WTC11 (cell line): Measurements from ENCODE around the gene MEX3B. TPM values are rescaled to one million over a fixed set of nuclear protein-coding genes. Genes with fewer than 3 reads are reported as not detected.

ENCODE experiments used
- ATAC-seq: fragments of 200-7000 bp; cut with Tn5 transposase; 2 replicates; pipeline ENCODE4 v1.10.0; 2021; ENCODE audit warnings: mild to moderate bottlenecking, moderate library complexity
- CTCF ChIA-PET: fragments of 300-600 bp; sonication (Branson Sonifier 250); formaldehyde crosslinking; loops from one replicate; lab custom pipeline; 2021; ENCODE audit warnings: antibody characterized with exemption; lab: Charles Lee
- POLR2A ChIA-PET: fragments of 350-600 bp; sonication (Branson Sonifier 250); formaldehyde crosslinking; loops from one replicate; lab custom pipeline; 2021; ENCODE audit warnings: antibody characterized with exemption; lab: Charles Lee
- DNase-seq: peaks from one replicate; pipeline ENCODE4 v3.0.0; 2021; ENCODE audit warnings: low spot score
- H3K27ac Mint-ChIP-seq: 2 replicates; pipeline ENCODE4 v1.8.0; 2021; ENCODE audit warnings: mixed read lengths
- H3K27me3 Mint-ChIP-seq: 2 replicates; pipeline ENCODE4 v1.8.0; 2021; ENCODE audit warnings: low read depth, mild to moderate bottlenecking, moderate library complexity, mixed read lengths
- H3K36me3 Mint-ChIP-seq: 2 replicates; pipeline ENCODE4 v1.8.0; 2021; ENCODE audit warnings: mixed read lengths
- H3K4me1 Mint-ChIP-seq: 2 replicates; pipeline ENCODE4 v1.8.0; 2022; ENCODE audit warnings: mixed read lengths
- H3K4me3 Mint-ChIP-seq: 2 replicates; pipeline ENCODE4 v1.8.0; 2021; ENCODE audit warnings: mild to moderate bottlenecking, moderate library complexity, mixed read lengths
- H3K9me3 Mint-ChIP-seq: 2 replicates; pipeline ENCODE4 v1.8.0; 2021; ENCODE audit warnings: mixed read lengths
- CBFB ChIP-seq: sonication (generic); formaldehyde crosslinking; IDR thresholded peaks from 2 replicates; pipeline ENCODE4 v1.8.1; 2022; ENCODE audit warnings: mild to moderate bottlenecking, low read depth, missing genetic modification reagents
- EMX1 ChIP-seq: fragments of 250-450 bp; sonication (Bioruptor Pico); IDR thresholded peaks from 2 replicates; pipeline ENCODE4 v1.8.0; 2021; ENCODE audit warnings: mild to moderate bottlenecking
- ETV6 ChIP-seq: sonication (generic); formaldehyde crosslinking; IDR thresholded peaks from 2 replicates; pipeline ENCODE4 v1.8.1; 2022; ENCODE audit warnings: mild to moderate bottlenecking, missing genetic modification reagents
- FOXJ3 ChIP-seq: sonication (generic); formaldehyde crosslinking; IDR thresholded peaks from 2 replicates; pipeline ENCODE4 v1.9.0; 2021; ENCODE audit warnings: missing genetic modification reagents, mild to moderate bottlenecking, borderline replicate concordance
- FOXP1 ChIP-seq: sonication (generic); formaldehyde crosslinking; IDR thresholded peaks from 2 replicates; pipeline ENCODE4 v1.8.0; 2022; ENCODE audit warnings: missing genetic modification reagents, mild to moderate bottlenecking, moderate library complexity, borderline replicate concordance
- IRF2 ChIP-seq: sonication (generic); formaldehyde crosslinking; IDR thresholded peaks from 2 replicates; pipeline ENCODE4 v1.8.0; 2022; ENCODE audit warnings: low read depth, missing genetic modification reagents, borderline replicate concordance
- JUN ChIP-seq: sonication (generic); formaldehyde crosslinking; IDR thresholded peaks from 2 replicates; pipeline ENCODE4 v1.8.0; 2023; ENCODE audit warnings: mild to moderate bottlenecking, missing genetic modification reagents
- MXD4 ChIP-seq: fragments of 250-450 bp; sonication (Bioruptor Pico); IDR thresholded peaks from 2 replicates; pipeline ENCODE4 v1.8.0; 2021; ENCODE audit warnings: mild to moderate bottlenecking, moderate library complexity, borderline replicate concordance
- NR1H2 ChIP-seq: sonication (generic); formaldehyde crosslinking; IDR thresholded peaks from 2 replicates; pipeline ENCODE4 v1.9.0; 2021; ENCODE audit warnings: mild to moderate bottlenecking, moderate library complexity, missing genetic modification reagents
- NR3C1 ChIP-seq: sonication (generic); formaldehyde crosslinking; conservative IDR thresholded peaks from 2 replicates; pipeline ENCODE4 v1.8.1; 2023; ENCODE audit warnings: low read depth, mild to moderate bottlenecking, missing genetic modification reagents
- RELA ChIP-seq: sonication (generic); formaldehyde crosslinking; IDR thresholded peaks from 2 replicates; pipeline ENCODE4 v1.8.1; 2022; ENCODE audit warnings: missing genetic modification reagents, mild to moderate bottlenecking, borderline replicate concordance
- SMAD3 ChIP-seq: sonication (generic); formaldehyde crosslinking; IDR thresholded peaks from 2 replicates; pipeline ENCODE4 v1.8.0; 2022; ENCODE audit warnings: missing genetic modification reagents, mild to moderate bottlenecking, borderline replicate concordance
- SOX15 ChIP-seq: fragments of 250-450 bp; sonication (Bioruptor Pico); IDR thresholded peaks from 2 replicates; pipeline ENCODE4 v1.9.0; 2021; ENCODE audit warnings: mild to moderate bottlenecking
- ZNF121 ChIP-seq: sonication (generic); formaldehyde crosslinking; IDR thresholded peaks from 2 replicates; pipeline ENCODE4 v1.8.0; 2023; ENCODE audit warnings: missing genetic modification reagents
- ZNF219 ChIP-seq: sonication (generic); formaldehyde crosslinking; IDR thresholded peaks from 2 replicates; pipeline ENCODE4 v1.8.0; 2023; ENCODE audit warnings: missing genetic modification reagents, mild to moderate bottlenecking, borderline replicate concordance
- ZNF317 ChIP-seq: sonication (generic); formaldehyde crosslinking; IDR thresholded peaks from 2 replicates; pipeline ENCODE4 v1.8.1; 2023; ENCODE audit warnings: low read depth, mild to moderate bottlenecking, moderate library complexity, missing genetic modification reagents, borderline replicate concordance
- ZNF423 ChIP-seq: fragments of 250-450 bp; sonication (Bioruptor Pico); IDR thresholded peaks from 2 replicates; pipeline ENCODE4 v2.1.2; 2022; ENCODE audit warnings: mild to moderate bottlenecking, moderate library complexity
- total RNA-seq: library from RNA; stranded (reverse); gene quantifications from 3 replicates; pipeline ENCODE4 v1.2.3, GENCODE V29; 2021
- TF ChIP-seq, protein P1 (sequence below): sonication (generic); formaldehyde crosslinking; IDR thresholded peaks from 2 replicates; pipeline ENCODE4 v1.8.0; 2022; ENCODE audit warnings: mild to moderate bottlenecking, missing genetic modification reagents
- TF ChIP-seq, protein P2 (sequence below): sonication (generic); formaldehyde crosslinking; IDR thresholded peaks from 2 replicates; pipeline ENCODE4 v1.8.1; 2022; ENCODE audit warnings: missing genetic modification reagents, borderline replicate concordance
- TF ChIP-seq, protein P3 (sequence below): sonication (generic); formaldehyde crosslinking; IDR thresholded peaks from 2 replicates; pipeline ENCODE4 v1.8.0; 2022; ENCODE audit warnings: mild to moderate bottlenecking, missing genetic modification reagents
- TF ChIP-seq, protein P4 (sequence below): sonication (generic); formaldehyde crosslinking; IDR thresholded peaks from 2 replicates; pipeline ENCODE4 v1.8.1; 2023; ENCODE audit warnings: mild to moderate bottlenecking, missing genetic modification reagents, moderate library complexity
- TF ChIP-seq, protein P5 (sequence below): sonication (generic); formaldehyde crosslinking; IDR thresholded peaks from 2 replicates; pipeline ENCODE4 v1.8.1; 2023; ENCODE audit warnings: mild to moderate bottlenecking, missing genetic modification reagents, moderate library complexity
- TF ChIP-seq, protein P6 (sequence below): fragments of 250-450 bp; sonication (Bioruptor Pico); conservative IDR thresholded peaks from 2 replicates; pipeline ENCODE4 v1.9.0; 2021; ENCODE audit warnings: mild to moderate bottlenecking
- TF ChIP-seq, protein P7 (sequence below): fragments of 250-450 bp; sonication (Bioruptor Pico); IDR thresholded peaks from 2 replicates; pipeline ENCODE4 v1.8.0; 2021; ENCODE audit warnings: mild to moderate bottlenecking
- TF ChIP-seq, protein P8 (sequence below): sonication (generic); formaldehyde crosslinking; IDR thresholded peaks from 2 replicates; pipeline ENCODE4 v1.8.0; 2022; ENCODE audit warnings: mild to moderate bottlenecking, missing genetic modification reagents
- TF ChIP-seq, protein P9 (sequence below): sonication (generic); formaldehyde crosslinking; IDR thresholded peaks from 2 replicates; pipeline ENCODE4 v1.8.1; 2022; ENCODE audit warnings: mild to moderate bottlenecking, missing genetic modification reagents, moderate library complexity, borderline replicate concordance

MEX3B gene
- total RNA-seq, 1 experiment from 2014 or later = 8.8 TPM

DNA sequence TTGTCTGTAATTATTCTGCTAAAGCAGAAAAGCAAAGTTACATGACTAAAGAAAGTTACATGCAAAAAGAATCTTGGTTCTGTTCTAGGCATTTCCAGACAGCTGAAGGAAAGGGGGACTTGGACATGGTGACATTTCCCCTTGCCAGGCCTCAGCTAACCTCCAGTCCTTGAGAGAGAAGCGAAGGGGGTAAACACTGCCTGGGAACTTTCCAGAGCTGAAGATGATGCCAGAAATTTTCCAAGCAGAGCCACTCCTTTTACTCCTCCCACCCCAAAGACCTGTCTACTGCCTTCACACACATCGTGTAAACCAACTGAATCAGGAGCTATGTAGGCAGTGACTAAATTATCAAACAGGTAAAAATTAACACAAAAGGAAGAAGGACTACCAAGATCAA lies 5.4 kb downstream of the MEX3B start:
- CTCF ChIA-PET = interaction anchor here (0.6 kb wide), 2 partner anchors 12 to 23 kb away, joined by 3 to 4 read pairs; no protein-coding TSS in a partner anchor
- Mint-ChIP-seq H3K36me3 (no peaks in the 10 kb centered on the region), H3K4me3 (no peak overlapping the region), H3K9me3 (no peaks in the 10 kb centered on the region), H3K27ac (no peak overlapping the region), H3K27me3 (peaks cover 26% of the 10 kb centered on the region), H3K4me1 (peaks cover 22% of the 10 kb centered on the region)
- TF ChIP-seq, protein P1, sequence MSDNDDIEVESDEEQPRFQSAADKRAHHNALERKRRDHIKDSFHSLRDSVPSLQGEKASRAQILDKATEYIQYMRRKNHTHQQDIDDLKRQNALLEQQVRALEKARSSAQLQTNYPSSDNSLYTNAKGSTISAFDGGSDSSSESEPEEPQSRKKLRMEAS (CRISPR knock-in tag) = no peak
- TF ChIP-seq, protein P2, sequence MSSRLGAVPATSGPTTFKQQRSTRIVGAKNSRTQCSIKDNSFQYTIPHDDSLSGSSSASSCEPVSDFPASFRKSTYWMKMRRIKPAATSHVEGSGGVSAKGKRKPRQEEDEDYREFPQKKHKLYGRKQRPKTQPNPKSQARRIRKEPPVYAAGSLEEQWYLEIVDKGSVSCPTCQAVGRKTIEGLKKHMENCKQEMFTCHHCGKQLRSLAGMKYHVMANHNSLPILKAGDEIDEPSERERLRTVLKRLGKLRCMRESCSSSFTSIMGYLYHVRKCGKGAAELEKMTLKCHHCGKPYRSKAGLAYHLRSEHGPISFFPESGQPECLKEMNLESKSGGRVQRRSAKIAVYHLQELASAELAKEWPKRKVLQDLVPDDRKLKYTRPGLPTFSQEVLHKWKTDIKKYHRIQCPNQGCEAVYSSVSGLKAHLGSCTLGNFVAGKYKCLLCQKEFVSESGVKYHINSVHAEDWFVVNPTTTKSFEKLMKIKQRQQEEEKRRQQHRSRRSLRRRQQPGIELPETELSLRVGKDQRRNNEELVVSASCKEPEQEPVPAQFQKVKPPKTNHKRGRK (CRISPR knock-in tag) = no peak
- TF ChIP-seq, protein P3, sequence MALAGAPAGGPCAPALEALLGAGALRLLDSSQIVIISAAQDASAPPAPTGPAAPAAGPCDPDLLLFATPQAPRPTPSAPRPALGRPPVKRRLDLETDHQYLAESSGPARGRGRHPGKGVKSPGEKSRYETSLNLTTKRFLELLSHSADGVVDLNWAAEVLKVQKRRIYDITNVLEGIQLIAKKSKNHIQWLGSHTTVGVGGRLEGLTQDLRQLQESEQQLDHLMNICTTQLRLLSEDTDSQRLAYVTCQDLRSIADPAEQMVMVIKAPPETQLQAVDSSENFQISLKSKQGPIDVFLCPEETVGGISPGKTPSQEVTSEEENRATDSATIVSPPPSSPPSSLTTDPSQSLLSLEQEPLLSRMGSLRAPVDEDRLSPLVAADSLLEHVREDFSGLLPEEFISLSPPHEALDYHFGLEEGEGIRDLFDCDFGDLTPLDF = no peak
- TF ChIP-seq SMAD3 (CRISPR knock-in tag) = no peak
- TF ChIP-seq, protein P4, sequence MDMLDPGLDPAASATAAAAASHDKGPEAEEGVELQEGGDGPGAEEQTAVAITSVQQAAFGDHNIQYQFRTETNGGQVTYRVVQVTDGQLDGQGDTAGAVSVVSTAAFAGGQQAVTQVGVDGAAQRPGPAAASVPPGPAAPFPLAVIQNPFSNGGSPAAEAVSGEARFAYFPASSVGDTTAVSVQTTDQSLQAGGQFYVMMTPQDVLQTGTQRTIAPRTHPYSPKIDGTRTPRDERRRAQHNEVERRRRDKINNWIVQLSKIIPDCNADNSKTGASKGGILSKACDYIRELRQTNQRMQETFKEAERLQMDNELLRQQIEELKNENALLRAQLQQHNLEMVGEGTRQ (CRISPR knock-in tag) = no peak
- no peak for TF ChIP-seq JUN (CRISPR knock-in tag)
- TF ChIP-seq SOX15 (CRISPR knock-in tag) = no peak
- TF ChIP-seq, protein P5, sequence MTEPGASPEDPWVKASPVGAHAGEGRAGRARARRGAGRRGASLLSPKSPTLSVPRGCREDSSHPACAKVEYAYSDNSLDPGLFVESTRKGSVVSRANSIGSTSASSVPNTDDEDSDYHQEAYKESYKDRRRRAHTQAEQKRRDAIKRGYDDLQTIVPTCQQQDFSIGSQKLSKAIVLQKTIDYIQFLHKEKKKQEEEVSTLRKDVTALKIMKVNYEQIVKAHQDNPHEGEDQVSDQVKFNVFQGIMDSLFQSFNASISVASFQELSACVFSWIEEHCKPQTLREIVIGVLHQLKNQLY (CRISPR knock-in tag) = no peak
- TF ChIP-seq FOXJ3 = no peak
- TF ChIP-seq ETV6 (CRISPR knock-in tag) = no peak
- TF ChIP-seq ZNF423 (CRISPR knock-in tag) = no peak
- TF ChIP-seq NR3C1 (CRISPR knock-in tag) = no peak
- no peak for TF ChIP-seq IRF2 (CRISPR knock-in tag)
- TF ChIP-seq, protein P6, sequence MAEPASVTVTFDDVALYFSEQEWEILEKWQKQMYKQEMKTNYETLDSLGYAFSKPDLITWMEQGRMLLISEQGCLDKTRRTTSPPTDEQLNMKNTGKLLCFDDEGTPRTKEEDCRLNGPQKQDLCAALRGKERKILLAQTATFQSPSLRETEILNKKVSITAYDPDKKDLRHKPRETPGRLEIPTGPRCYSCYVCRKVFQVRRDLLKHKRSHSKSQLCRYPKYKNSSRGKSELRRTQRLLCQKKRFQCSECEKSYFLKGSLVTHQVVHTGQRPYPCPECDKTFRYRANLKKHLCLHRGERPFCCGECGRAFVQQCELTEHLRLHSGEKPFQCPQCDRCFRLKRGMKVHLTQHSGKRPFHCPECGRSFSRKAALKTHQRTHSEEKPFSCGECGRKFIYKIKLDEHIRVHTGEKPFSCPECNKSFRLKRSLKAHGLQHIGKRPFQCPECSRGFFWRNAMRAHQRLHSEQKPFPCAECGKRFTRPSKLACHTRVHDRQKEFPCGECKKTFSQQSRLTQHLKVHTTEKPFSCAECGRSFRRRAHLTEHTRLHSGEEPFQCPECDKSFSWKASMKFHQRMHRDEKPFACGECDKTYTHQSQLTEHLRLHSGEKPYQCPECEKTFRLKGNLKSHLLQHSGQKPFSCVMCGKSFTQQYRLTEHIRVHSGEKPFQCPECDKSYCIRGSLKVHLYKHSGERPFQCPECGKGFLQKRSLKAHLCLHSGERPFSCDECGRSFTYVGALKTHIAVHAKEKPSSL (CRISPR knock-in tag) = no peak
- no peak for TF ChIP-seq ZNF219 (CRISPR knock-in tag)
- no peak for TF ChIP-seq MXD4 (CRISPR knock-in tag)
- TF ChIP-seq ZNF121 (CRISPR knock-in tag) = no peak
- POLR2A ChIA-PET = no interaction called here
- DNase-seq = no peak
- no peak for ATAC-seq

DNA sequence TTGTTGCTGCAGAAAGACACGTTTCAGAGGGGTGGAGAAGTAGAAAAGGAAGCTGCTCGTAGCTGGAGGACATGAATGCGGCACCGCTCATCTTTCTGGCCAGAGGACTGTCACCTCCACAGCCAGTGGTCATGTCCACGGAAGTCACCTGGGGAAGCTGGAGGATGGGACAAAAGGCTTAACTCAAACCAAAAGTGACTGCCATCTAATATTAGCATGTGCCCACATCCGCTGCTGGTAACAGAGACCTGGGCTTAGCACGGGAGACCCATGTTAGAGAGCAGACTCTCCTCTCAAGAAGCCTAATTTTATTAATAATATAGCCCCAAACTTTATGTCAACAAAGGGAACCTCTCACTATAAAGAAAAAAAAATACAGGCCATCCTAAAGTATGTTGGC lies 5.9 kb downstream of the MEX3B start:
- Mint-ChIP-seq H3K36me3 (no peaks in the 10 kb centered on the region), H3K4me3 (no peak overlapping the region), H3K27ac (no peak overlapping the region), H3K9me3 (no peaks in the 10 kb centered on the region), H3K4me1 (peaks cover 22% of the 10 kb centered on the region), H3K27me3 (peaks cover 26% of the 10 kb centered on the region)
- ChIA-PET POLR2A (no interaction called here), CTCF (interaction anchor here (0.6 kb wide), 2 partner anchors 12 to 23 kb away, joined by 3 to 4 read pairs; no protein-coding TSS in a partner anchor)
- ATAC-seq (no peak), DNase-seq (no peak)
- TF ChIP-seq ZNF317 = no peak
- TF ChIP-seq, protein P7, sequence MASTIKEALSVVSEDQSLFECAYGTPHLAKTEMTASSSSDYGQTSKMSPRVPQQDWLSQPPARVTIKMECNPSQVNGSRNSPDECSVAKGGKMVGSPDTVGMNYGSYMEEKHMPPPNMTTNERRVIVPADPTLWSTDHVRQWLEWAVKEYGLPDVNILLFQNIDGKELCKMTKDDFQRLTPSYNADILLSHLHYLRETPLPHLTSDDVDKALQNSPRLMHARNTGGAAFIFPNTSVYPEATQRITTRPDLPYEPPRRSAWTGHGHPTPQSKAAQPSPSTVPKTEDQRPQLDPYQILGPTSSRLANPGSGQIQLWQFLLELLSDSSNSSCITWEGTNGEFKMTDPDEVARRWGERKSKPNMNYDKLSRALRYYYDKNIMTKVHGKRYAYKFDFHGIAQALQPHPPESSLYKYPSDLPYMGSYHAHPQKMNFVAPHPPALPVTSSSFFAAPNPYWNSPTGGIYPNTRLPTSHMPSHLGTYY (CRISPR knock-in tag) = no peak
- TF ChIP-seq, protein P1 (CRISPR knock-in tag) = no peak
- no peak for TF ChIP-seq CBFB (CRISPR knock-in tag)
- no peak for TF ChIP-seq FOXP1 (CRISPR knock-in tag)
- TF ChIP-seq, protein P8, sequence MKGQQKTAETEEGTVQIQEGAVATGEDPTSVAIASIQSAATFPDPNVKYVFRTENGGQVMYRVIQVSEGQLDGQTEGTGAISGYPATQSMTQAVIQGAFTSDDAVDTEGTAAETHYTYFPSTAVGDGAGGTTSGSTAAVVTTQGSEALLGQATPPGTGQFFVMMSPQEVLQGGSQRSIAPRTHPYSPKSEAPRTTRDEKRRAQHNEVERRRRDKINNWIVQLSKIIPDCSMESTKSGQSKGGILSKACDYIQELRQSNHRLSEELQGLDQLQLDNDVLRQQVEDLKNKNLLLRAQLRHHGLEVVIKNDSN (CRISPR knock-in tag) = no peak
- TF ChIP-seq FOXJ3 = no peak
- TF ChIP-seq NR1H2 (CRISPR knock-in tag) = no peak
- no peak for TF ChIP-seq EMX1
- TF ChIP-seq RELA (CRISPR knock-in tag) = no peak
- TF ChIP-seq, protein P9, sequence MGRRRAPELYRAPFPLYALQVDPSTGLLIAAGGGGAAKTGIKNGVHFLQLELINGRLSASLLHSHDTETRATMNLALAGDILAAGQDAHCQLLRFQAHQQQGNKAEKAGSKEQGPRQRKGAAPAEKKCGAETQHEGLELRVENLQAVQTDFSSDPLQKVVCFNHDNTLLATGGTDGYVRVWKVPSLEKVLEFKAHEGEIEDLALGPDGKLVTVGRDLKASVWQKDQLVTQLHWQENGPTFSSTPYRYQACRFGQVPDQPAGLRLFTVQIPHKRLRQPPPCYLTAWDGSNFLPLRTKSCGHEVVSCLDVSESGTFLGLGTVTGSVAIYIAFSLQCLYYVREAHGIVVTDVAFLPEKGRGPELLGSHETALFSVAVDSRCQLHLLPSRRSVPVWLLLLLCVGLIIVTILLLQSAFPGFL (CRISPR knock-in tag) = no peak
